ENCODE measurements around the gene SLC38A10. TPM values are rescaled to one million over a fixed set of nuclear protein-coding genes. Genes with fewer than 3 reads are reported as not detected.

Gene SLC38A10
- total and polyA plus RNA-seq, 2 of the 13 experiments (the other 11 are each of a cell fraction or from before 2014, with no cell fraction given) = 23.4 to 55.8 TPM

DNA sequence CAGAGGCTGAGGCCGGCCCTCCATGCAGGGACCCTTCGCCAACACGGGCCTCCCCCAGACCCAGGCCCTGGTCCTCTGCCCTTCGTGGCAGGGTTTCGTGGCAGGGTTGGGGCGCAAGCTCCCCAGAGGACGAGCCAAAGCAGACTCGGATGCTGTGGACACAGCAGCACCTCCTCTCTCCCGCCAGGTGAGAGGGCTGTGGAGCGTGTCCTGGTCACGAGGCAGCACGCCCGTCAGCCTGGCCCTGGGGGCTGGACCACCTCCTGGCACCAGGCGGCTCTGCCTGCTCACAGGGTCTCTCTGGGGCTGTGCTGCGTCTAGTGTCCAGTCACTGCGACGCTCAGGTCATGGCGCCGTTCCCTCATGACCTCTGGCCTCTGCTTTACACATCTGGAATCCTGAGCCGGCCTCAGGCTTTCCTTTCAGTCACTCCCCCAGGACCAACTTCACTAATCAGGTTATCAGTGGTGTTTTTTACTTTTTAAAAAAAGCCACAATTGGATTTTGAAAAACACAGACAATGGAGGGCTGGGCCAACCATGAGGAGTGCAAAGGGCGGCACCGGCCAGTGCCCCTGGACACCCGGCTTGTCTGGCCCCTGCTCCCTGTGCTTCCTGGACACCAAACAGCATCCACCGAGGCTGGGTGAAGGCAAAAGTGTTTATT is 50.6 kb downstream of the SLC38A10 start (continued):
- TF ChIP-seq, protein P1, sequence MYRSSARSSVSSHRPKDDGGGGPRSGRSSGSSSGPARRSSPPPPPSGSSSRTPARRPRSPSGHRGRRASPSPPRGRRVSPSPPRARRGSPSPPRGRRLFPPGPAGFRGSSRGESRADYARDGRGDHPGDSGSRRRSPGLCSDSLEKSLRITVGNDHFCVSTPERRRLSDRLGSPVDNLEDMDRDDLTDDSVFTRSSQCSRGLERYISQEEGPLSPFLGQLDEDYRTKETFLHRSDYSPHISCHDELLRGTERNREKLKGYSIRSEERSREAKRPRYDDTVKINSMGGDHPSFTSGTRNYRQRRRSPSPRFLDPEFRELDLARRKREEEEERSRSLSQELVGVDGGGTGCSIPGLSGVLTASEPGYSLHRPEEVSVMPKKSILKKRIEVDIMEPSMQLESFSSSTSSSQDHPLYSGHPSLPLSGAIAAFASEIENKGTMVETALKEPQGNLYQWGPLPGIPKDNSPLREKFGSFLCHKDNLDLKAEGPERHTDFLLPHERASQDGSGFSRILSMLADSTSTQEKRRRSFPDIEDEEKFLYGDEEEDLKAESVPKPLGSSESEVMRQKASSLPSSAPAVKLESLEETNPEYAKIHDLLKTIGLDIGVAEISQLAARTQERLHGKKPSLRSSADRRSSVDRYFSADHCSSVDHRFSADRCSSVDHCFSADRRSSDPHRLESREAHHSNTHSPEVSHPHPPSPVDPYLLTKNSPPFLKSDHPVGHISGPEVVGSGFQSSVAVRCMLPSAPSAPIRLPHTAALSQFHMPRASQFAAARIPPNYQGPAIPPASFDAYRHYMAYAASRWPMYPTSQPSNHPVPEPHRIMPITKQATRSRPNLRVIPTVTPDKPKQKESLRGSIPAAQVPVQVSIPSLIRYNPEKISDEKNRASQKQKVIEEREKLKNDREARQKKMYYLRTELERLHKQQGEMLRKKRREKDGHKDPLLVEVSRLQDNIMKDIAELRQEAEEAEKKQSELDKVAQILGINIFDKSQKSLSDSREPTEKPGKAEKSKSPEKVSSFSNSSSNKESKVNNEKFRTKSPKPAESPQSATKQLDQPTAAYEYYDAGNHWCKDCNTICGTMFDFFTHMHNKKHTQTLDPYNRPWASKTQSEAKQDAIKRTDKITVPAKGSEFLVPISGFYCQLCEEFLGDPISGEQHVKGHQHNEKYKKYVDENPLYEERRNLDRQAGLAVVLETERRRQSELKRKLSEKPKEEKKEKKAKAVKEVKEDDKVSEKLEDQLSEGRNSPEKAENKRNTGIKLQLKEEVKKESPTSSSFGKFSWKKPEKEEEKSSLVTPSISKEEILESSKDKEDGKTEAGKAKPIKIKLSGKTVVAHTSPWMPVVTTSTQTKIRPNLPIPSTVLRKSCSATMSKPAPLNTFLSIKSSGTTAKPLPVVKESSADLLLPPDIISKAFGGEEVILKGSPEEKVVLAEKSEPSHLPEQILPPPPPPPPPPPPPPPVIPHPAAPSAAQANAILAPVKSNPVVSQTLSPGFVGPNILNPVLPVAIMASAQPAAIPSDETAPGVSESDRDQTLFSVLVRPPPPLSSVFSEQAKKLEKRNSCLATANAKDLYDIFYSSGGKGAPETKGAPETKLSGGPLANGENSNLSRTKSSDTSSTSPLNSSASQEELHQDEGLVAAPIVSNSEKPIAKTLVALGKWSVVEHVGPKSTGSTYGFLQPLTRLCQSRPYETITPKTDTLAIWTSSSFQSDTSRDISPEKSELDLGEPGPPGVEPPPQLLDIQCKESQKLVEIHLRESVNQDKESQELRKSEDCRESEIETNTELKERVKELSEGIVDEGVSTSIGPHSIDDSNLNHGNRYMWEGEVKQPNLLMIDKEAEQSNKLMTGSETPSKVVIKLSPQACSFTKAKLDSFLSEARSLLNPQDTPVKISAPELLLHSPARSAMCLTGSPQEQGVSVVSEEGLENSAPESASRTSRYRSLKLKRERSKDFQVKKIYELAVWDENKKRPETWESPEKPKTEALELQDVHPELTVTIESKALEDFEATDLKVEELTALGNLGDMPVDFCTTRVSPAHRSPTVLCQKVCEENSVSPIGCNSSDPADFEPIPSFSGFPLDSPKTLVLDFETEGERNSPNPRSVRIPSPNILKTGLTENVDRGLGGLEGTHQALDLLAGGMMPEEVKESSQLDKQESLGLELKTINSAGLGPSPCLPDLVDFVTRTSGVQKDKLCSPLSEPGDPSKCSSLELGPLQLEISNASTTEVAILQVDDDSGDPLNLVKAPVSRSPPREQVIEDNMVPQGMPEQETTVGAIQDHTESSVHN (CRISPR knock-in tag; IDR thresholded peaks at IDR 0.05) = 0 out of 2 replicates have a peak, but pooled peaks have one; percentile 55
- no peak for TF ChIP-seq SIN3A (IDR thresholded peaks at IDR 0.05; ENCODE audit: borderline replicate concordance, low read depth, low read length)
- TF ChIP-seq ZNF83 (CRISPR knock-in tag; IDR thresholded peaks at IDR 0.05; ENCODE audit: borderline replicate concordance) = no peak
- TF ChIP-seq ZNF720 (CRISPR knock-in tag; IDR thresholded peaks at IDR 0.05) = no peak
- TF ChIP-seq, protein P2, sequence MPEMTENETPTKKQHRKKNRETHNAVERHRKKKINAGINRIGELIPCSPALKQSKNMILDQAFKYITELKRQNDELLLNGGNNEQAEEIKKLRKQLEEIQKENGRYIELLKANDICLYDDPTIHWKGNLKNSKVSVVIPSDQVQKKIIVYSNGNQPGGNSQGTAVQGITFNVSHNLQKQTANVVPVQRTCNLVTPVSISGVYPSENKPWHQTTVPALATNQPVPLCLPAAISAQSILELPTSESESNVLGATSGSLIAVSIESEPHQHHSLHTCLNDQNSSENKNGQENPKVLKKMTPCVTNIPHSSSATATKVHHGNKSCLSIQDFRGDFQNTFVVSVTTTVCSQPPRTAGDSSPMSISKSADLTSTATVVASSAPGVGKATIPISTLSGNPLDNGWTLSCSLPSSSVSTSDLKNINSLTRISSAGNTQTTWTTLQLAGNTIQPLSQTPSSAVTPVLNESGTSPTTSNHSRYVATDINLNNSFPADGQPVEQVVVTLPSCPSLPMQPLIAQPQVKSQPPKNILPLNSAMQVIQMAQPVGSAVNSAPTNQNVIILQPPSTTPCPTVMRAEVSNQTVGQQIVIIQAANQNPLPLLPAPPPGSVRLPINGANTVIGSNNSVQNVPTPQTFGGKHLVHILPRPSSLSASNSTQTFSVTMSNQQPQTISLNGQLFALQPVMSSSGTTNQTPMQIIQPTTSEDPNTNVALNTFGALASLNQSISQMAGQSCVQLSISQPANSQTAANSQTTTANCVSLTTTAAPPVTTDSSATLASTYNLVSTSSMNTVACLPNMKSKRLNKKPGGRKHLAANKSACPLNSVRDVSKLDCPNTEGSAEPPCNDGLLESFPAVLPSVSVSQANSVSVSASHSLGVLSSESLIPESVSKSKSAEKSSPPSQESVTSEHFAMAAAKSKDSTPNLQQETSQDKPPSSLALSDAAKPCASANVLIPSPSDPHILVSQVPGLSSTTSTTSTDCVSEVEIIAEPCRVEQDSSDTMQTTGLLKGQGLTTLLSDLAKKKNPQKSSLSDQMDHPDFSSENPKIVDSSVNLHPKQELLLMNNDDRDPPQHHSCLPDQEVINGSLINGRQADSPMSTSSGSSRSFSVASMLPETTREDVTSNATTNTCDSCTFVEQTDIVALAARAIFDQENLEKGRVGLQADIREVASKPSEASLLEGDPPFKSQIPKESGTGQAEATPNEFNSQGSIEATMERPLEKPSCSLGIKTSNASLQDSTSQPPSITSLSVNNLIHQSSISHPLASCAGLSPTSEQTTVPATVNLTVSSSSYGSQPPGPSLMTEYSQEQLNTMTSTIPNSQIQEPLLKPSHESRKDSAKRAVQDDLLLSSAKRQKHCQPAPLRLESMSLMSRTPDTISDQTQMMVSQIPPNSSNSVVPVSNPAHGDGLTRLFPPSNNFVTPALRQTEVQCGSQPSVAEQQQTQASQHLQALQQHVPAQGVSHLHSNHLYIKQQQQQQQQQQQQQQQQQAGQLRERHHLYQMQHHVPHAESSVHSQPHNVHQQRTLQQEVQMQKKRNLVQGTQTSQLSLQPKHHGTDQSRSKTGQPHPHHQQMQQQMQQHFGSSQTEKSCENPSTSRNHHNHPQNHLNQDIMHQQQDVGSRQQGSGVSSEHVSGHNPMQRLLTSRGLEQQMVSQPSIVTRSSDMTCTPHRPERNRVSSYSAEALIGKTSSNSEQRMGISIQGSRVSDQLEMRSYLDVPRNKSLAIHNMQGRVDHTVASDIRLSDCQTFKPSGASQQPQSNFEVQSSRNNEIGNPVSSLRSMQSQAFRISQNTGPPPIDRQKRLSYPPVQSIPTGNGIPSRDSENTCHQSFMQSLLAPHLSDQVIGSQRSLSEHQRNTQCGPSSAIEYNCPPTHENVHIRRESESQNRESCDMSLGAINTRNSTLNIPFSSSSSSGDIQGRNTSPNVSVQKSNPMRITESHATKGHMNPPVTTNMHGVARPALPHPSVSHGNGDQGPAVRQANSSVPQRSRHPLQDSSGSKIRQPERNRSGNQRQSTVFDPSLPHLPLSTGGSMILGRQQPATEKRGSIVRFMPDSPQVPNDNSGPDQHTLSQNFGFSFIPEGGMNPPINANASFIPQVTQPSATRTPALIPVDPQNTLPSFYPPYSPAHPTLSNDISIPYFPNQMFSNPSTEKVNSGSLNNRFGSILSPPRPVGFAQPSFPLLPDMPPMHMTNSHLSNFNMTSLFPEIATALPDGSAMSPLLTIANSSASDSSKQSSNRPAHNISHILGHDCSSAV (CRISPR knock-in tag; IDR thresholded peaks at IDR 0.05; ENCODE audit: borderline replicate concordance) = no peak
- no peak for TF ChIP-seq FOXM1 (CRISPR knock-in tag; IDR thresholded peaks at IDR 0.05)
- TF ChIP-seq MXI1 (IDR thresholded peaks at IDR 0.05; ENCODE audit: borderline replicate concordance, low read depth, low read length) = no peak
- no peak for TF ChIP-seq ZNF629 (CRISPR knock-in tag; conservative IDR thresholded peaks at IDR 0.05)
- TF ChIP-seq FOSL2 (CRISPR knock-in tag; IDR thresholded peaks at IDR 0.05) = no peak
- TF ChIP-seq ZBTB7A (CRISPR knock-in tag; IDR thresholded peaks at IDR 0.05) = no peak
- TF ChIP-seq FOXA3 (CRISPR knock-in tag; IDR thresholded peaks at IDR 0.05) = no peak

All from HepG2 (cell line).